Measurements from ENCODE around the gene TNRC6B.

- TF ChIP-seq CTCF (IDR thresholded peaks at IDR 0.05; ENCODE audit: low read depth, low read length) (no peak), POLR2A (IDR thresholded peaks at IDR 0.05; ENCODE audit: extremely low read depth, insufficient read length) (no peak)
Measured at GRCh38 chr22:40312050-40312449, 134.3 kb downstream of the TNRC6B start.
